Measurements from ENCODE around the gene MBD2.
"Not testable (repeated sequence)": the region's sequence is repeated elsewhere in the genome, so short reads cannot be mapped to it uniquely, and the experiment has no call there.

The MBD2 gene

GRCh38 chr18:54222922-54223567 lies 1.4 kb downstream of the MBD2 start:
- TF ChIP-seq, protein P1, sequence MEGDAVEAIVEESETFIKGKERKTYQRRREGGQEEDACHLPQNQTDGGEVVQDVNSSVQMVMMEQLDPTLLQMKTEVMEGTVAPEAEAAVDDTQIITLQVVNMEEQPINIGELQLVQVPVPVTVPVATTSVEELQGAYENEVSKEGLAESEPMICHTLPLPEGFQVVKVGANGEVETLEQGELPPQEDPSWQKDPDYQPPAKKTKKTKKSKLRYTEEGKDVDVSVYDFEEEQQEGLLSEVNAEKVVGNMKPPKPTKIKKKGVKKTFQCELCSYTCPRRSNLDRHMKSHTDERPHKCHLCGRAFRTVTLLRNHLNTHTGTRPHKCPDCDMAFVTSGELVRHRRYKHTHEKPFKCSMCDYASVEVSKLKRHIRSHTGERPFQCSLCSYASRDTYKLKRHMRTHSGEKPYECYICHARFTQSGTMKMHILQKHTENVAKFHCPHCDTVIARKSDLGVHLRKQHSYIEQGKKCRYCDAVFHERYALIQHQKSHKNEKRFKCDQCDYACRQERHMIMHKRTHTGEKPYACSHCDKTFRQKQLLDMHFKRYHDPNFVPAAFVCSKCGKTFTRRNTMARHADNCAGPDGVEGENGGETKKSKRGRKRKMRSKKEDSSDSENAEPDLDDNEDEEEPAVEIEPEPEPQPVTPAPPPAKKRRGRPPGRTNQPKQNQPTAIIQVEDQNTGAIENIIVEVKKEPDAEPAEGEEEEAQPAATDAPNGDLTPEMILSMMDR (conservative IDR thresholded peaks at IDR 0.05) = peak; percentile 30
- TF ChIP-seq ZFX (IDR thresholded peaks at IDR 0.05) = no peak
- H3K27ac ChIP-seq = peak overlapping the region; percentile 82

GRCh38 chr18:54220406-54220805 lies 4.1 kb downstream of the MBD2 start:
- H3K27ac ChIP-seq = no peak overlapping the region
- TF ChIP-seq, protein P1 (conservative IDR thresholded peaks at IDR 0.05) = no peak
- no peak for TF ChIP-seq ZFX (IDR thresholded peaks at IDR 0.05)

- H3K27ac ChIP-seq = not testable (repeated sequence)
Observed at GRCh38 chr18:54218803-54219202, 5.7 kb downstream of the MBD2 start.

DNA sequence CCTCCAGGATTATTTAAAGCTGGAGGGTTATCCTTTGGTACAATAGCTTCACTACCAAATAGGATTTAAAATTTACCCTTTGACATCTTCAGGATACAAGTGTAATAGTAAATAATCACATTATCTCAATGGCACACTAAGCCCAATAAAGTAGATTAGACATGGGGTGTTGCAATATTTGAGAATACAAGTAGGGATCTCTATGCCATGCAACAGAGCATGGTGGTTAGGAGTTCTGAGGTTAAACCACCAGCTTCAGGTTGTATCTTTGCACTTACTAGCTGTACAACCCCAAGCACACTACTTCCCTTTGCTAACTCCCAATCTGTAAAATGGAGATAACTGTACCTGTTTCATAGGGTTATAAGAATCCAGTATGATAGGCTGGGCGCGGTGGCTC lies 6.2 kb downstream of the MBD2 start:
- TF ChIP-seq, protein P1 (conservative IDR thresholded peaks at IDR 0.05) = no peak
- no peak for TF ChIP-seq ZFX (IDR thresholded peaks at IDR 0.05)
- no peak overlapping the region for H3K27ac ChIP-seq

DNA sequence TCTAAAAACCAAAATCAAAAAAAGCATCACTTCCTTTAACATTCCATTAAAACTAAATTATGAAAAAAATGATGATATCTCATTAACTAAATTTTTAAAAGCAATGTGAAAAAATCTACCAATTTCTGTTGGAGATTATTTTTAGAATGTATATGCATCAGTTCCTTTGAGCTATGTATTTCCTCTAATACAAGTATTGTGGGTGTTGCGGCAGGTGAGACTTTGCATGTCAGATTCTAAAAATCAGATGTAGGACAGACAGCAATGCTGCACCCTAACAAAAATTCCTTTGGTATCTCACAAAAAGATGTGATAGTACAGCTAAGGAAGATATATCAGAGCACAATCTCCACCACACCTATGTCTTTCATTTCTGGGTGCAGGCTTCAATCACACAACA lies 6.8 kb downstream of the MBD2 start:
- no peak overlapping the region for H3K27ac ChIP-seq
- TF ChIP-seq, protein P1 (conservative IDR thresholded peaks at IDR 0.05) = no peak
- no peak for TF ChIP-seq ZFX (IDR thresholded peaks at IDR 0.05)

DNA sequence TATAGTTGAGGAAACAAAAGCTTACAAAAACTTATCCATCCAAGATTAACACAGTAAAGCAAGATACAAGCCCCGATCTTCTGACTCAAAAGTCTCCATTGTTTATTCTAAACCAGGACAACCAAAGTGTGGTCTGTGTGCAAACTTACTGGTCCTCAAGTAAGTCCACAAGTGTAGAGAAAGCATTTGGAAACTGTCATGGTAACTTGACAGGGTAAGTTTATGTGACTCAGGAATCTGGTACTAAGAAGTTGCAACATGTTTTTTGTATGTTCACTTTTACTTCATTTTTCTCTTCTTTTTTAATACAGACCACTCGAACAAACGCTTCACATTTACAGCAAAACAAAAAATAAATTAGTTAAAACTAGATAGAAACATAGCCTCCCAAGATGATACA lies 9.4 kb downstream of the MBD2 start:
- TF ChIP-seq, protein P1 (conservative IDR thresholded peaks at IDR 0.05) = no peak
- no peak for TF ChIP-seq ZFX (IDR thresholded peaks at IDR 0.05)
- H3K27ac ChIP-seq = no peak overlapping the region

DNA sequence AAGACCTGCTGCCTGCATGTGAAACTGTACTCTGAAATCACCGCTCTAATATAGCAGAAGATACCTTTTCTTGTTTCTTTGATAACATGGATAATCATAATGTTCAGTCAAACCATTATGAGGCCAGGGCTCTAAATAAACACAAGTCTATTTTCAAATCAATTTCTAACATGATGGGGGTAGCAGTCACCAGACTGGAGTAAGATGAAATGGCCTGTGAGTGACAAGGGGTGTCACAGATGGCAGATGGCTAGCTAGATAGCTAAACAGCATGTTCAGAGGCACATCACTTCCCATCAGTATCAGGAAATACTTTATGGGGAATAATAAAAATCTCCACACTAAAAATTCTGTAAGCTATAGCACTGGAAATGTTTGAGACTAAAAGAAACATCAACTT lies 14.0 kb downstream of the MBD2 start:
- no peak overlapping the region for H3K27ac ChIP-seq
- TF ChIP-seq ZFX (IDR thresholded peaks at IDR 0.05) = no peak

DNA sequence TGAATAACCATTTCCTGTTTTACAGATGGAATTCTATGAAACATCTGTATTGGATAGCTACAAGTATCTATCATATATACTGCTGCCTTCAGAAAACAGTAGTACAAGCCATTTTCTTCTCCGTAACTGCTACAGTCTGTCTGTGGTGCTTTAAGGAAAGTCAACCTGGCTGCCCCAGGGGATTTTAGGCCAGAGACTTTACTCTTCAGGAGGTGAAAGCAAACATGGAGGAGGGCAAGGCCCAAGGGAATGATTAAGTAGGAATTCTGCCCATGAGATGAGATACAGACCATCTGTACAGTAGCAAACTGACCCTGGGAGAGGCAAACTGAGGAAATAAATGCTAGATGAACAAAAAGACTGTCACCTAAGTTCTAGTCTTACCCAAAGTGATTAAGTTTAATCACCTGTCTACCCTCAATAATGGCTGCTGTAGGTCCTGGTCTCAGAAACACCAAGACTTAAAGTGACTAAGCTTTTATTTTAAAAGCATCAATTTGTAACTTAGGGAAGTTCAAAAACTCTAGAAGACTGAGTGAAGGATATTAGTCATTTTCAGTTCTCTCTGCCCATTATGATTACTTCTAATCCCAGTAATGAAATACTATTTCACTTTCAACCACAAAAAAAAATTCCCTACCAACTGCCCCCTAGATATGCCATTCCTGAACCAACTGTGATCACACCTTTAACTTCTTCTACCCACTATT lies 14.8 kb downstream of the MBD2 start:
- no peak overlapping the region for H3K27ac ChIP-seq
- TF ChIP-seq, protein P1 (conservative IDR thresholded peaks at IDR 0.05) = no peak
- no peak for TF ChIP-seq ZFX (IDR thresholded peaks at IDR 0.05)
